Astrocyte (in vitro differentiated cells and primary cell): ENCODE data around the gene MFAP3L. TPM values are rescaled to one million over a fixed set of nuclear protein-coding genes. Genes with fewer than 3 reads are reported as not detected.

Source experiments
- DNase-seq: peaks from one replicate; pipeline ENCODE4 v3.0.0-alpha.2; 2010; ENCODE audit warnings: low read depth
- FAIRE-seq: peaks from 2 replicates; lab custom pipeline; 2011; peaks lifted over from hg19 to GRCh38; lab: Jason Lieb, UNC
- H2AFZ ChIP-seq: 2 replicates; pipeline ENCODE4 v1.6.0; 2012; ENCODE audit warnings: low read depth, low read length, inconsistent platforms
- H3K27ac ChIP-seq: 2 replicates; pipeline ENCODE4 v1.5.1; 2011; ENCODE audit warnings: low read depth, low read length, inconsistent platforms
- H3K27me3 ChIP-seq: 2 replicates; pipeline ENCODE4 v1.6.0; 2011; ENCODE audit warnings: low read length, inconsistent platforms; ENCODE audit not compliant: insufficient read depth
- H3K36me3 ChIP-seq: 2 replicates; pipeline ENCODE4 v1.5.1; 2011; ENCODE audit warnings: low read length, inconsistent platforms; ENCODE audit not compliant: insufficient read depth
- H3K4me1 ChIP-seq: 2 replicates; pipeline ENCODE4 v1.5.1; 2011; ENCODE audit warnings: low read length, inconsistent platforms; ENCODE audit not compliant: insufficient read depth
- H3K4me2 ChIP-seq: 2 replicates; pipeline ENCODE4 v1.6.0; 2012; ENCODE audit warnings: low read length, inconsistent platforms
- H3K4me3 ChIP-seq: 2 replicates; pipeline ENCODE4 v1.5.1; 2011; ENCODE audit warnings: low read depth, mild to moderate bottlenecking, low read length, inconsistent platforms; ENCODE audit not compliant: insufficient read depth
- H3K79me2 ChIP-seq: 2 replicates; pipeline ENCODE4 v1.6.0; 2012; ENCODE audit warnings: mild to moderate bottlenecking, low read length, inconsistent platforms; ENCODE audit not compliant: insufficient read depth
- H3K9ac ChIP-seq: 2 replicates; pipeline ENCODE4 v1.6.0; 2012; ENCODE audit warnings: mild to moderate bottlenecking, low read length, inconsistent platforms
- H3K9me3 ChIP-seq: 2 replicates; pipeline ENCODE4 v1.5.1; 2012; ENCODE audit warnings: low read depth, mild to moderate bottlenecking, low read length, inconsistent platforms; ENCODE audit not compliant: insufficient read depth
- H4K20me1 ChIP-seq: 2 replicates; pipeline ENCODE4 v1.6.0; 2012; ENCODE audit warnings: low read length, inconsistent platforms; ENCODE audit not compliant: insufficient read depth
- H3K27ac Mint-ChIP-seq: one replicate; pipeline ENCODE4 v1.8.0; 2021; ENCODE audit warnings: mild to moderate bottlenecking, mixed read lengths; ENCODE audit not compliant: unreplicated experiment
- H3K27me3 Mint-ChIP-seq: one replicate; pipeline ENCODE4 v1.8.0; 2021; ENCODE audit warnings: low read depth, mixed read lengths; ENCODE audit not compliant: unreplicated experiment
- H3K36me3 Mint-ChIP-seq: one replicate; pipeline ENCODE4 v1.8.0; 2021; ENCODE audit warnings: low read depth, mixed read lengths; ENCODE audit not compliant: unreplicated experiment
- H3K4me1 Mint-ChIP-seq: one replicate; pipeline ENCODE4 v1.8.0; 2021; ENCODE audit warnings: low read depth, mixed read lengths; ENCODE audit not compliant: unreplicated experiment
- H3K4me3 Mint-ChIP-seq: one replicate; pipeline ENCODE4 v1.8.0; 2021; ENCODE audit warnings: mild to moderate bottlenecking, moderate library complexity, mixed read lengths; ENCODE audit not compliant: unreplicated experiment
- H3K9me3 Mint-ChIP-seq: one replicate; pipeline ENCODE4 v1.8.0; 2021; ENCODE audit warnings: mild to moderate bottlenecking, mixed read lengths; ENCODE audit not compliant: unreplicated experiment
- EZH2 ChIP-seq: IDR thresholded peaks from 2 replicates; pipeline ENCODE4 v1.6.1; 2012; ENCODE audit warnings: mild to moderate bottlenecking, low read length, inconsistent platforms; ENCODE audit not compliant: insufficient read depth
- total RNA-seq: library from RNA; stranded (reverse); gene quantifications from 2 replicates; pipeline ENCODE4 v1.2.1, GENCODE V29; 2021
- TF ChIP-seq, protein P1 (sequence below): IDR thresholded peaks from 2 replicates; pipeline ENCODE4 v1.5.1; 2011; ENCODE audit warnings: low read depth, mild to moderate bottlenecking, inconsistent platforms, low read length, moderate library complexity; ENCODE audit not compliant: insufficient read depth

The MFAP3L gene
- total RNA-seq, 1 donor from 2014 or later: 30.2 TPM

DNA sequence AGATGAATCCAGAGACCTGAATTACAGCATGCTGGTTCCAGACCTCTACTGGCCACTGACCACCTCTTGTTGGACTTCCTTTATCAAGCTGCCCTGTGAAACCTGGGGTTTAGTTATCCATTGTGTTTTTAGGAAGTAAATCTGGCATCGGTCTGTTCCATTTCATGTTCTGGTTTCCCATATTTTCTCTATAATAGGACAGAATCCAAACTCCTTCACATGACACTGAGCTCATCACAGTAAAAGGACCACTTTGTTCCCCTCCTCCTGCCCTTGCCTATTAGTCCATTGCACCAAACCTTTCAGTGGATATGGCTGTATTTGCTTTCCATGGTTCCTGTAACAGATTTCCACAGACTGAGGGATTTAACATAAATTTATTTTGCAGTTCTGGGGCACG lies 4.0 kb downstream of the MFAP3L start:
- Mint-ChIP-seq H3K9me3 (no peaks in the 10 kb centered on the region), H3K36me3 (peaks cover 6% of the 10 kb centered on the region), H3K4me1 (peaks cover 11% of the 10 kb centered on the region), H3K27ac (no peak overlapping the region), H3K27me3 (no peaks in the 10 kb centered on the region), H3K4me3 (no peak overlapping the region)
- H4K20me1 ChIP-seq: no peaks in the 10 kb centered on the region
- no peak overlapping the region for H3K4me2 ChIP-seq
- H3K36me3 ChIP-seq: no peaks in the 10 kb centered on the region
- H2AFZ ChIP-seq: no peak overlapping the region
- H3K27ac ChIP-seq: no peak overlapping the region
- H3K79me2 ChIP-seq: peaks cover 2% of the 10 kb centered on the region
- no peaks in the 10 kb centered on the region for H3K9me3 ChIP-seq
- H3K9ac ChIP-seq: no peak overlapping the region
- H3K4me3 ChIP-seq: no peak overlapping the region
- no peaks in the 10 kb centered on the region for H3K27me3 ChIP-seq
- DNase-seq (no peak), FAIRE-seq (no peak)
- no peak for TF ChIP-seq EZH2
- TF ChIP-seq, protein P1, sequence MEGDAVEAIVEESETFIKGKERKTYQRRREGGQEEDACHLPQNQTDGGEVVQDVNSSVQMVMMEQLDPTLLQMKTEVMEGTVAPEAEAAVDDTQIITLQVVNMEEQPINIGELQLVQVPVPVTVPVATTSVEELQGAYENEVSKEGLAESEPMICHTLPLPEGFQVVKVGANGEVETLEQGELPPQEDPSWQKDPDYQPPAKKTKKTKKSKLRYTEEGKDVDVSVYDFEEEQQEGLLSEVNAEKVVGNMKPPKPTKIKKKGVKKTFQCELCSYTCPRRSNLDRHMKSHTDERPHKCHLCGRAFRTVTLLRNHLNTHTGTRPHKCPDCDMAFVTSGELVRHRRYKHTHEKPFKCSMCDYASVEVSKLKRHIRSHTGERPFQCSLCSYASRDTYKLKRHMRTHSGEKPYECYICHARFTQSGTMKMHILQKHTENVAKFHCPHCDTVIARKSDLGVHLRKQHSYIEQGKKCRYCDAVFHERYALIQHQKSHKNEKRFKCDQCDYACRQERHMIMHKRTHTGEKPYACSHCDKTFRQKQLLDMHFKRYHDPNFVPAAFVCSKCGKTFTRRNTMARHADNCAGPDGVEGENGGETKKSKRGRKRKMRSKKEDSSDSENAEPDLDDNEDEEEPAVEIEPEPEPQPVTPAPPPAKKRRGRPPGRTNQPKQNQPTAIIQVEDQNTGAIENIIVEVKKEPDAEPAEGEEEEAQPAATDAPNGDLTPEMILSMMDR: no peak
- H3K4me1 ChIP-seq: no peaks in the 10 kb centered on the region

- peak overlapping the region; percentile 30 for H3K27ac Mint-ChIP-seq
- peaks cover 24% of the 10 kb centered on the region for H3K4me1 Mint-ChIP-seq
- no peak for TF ChIP-seq EZH2
- Histone ChIP-seq H4K20me1 (peaks cover 4% of the 10 kb centered on the region), H2AFZ (no peak overlapping the region), H3K9ac (no peak overlapping the region), H3K27me3 (no peaks in the 10 kb centered on the region), H3K36me3 (no peaks in the 10 kb centered on the region), H3K4me3 (no peak overlapping the region), H3K4me2 (no peak overlapping the region), H3K9me3 (no peaks in the 10 kb centered on the region), H3K79me2 (no peaks in the 10 kb centered on the region), H3K4me1 (no peaks in the 10 kb centered on the region), H3K27ac (no peak overlapping the region)
- H3K9me3 Mint-ChIP-seq: no peaks in the 10 kb centered on the region
- peaks cover 4% of the 10 kb centered on the region for H3K36me3 Mint-ChIP-seq
- no peaks in the 10 kb centered on the region for H3K27me3 Mint-ChIP-seq
- no peak for DNase-seq
- no peak overlapping the region for H3K4me3 Mint-ChIP-seq
- no peak for FAIRE-seq
These were observed 8.9 kb downstream of the MFAP3L start for GRCh38 chr4:170017252-170017651.

DNA sequence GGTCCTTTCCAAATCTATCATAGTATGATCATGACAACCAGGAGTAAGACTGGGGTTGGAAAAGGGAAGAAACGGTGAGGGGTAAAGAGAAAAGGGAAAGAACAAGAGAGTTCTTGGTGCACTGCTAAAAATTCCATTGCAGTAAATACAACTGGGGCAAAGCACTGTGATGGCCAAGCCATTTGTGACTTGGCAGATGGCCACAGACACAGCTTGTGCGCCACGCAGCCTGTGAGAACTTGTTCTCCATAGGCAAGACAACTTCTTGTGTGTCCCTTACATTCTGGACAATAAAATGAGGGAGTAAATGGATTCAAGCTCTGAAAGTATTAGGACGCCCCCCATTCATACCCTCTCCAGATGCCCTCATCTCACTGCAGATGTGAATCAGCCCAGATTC lies 10.9 kb downstream of the MFAP3L start:
- no peak for TF ChIP-seq EZH2
- TF ChIP-seq, protein P1: no peak
- Histone ChIP-seq H3K9me3 (no peaks in the 10 kb centered on the region), H3K4me2 (no peak overlapping the region), H3K79me2 (no peaks in the 10 kb centered on the region), H4K20me1 (peaks cover 4% of the 10 kb centered on the region), H3K9ac (no peak overlapping the region), H2AFZ (no peak overlapping the region), H3K36me3 (no peaks in the 10 kb centered on the region), H3K4me1 (no peaks in the 10 kb centered on the region), H3K27me3 (no peaks in the 10 kb centered on the region), H3K27ac (no peak overlapping the region), H3K4me3 (no peak overlapping the region)
- no peak for DNase-seq
- no peak overlapping the region for H3K4me3 Mint-ChIP-seq
- H3K9me3 Mint-ChIP-seq: no peaks in the 10 kb centered on the region
- FAIRE-seq: no peak
- peaks cover 24% of the 10 kb centered on the region for H3K4me1 Mint-ChIP-seq
- H3K36me3 Mint-ChIP-seq: peaks cover 6% of the 10 kb centered on the region
- no peaks in the 10 kb centered on the region for H3K27me3 Mint-ChIP-seq
- H3K27ac Mint-ChIP-seq: no peak overlapping the region
